ENCODE measurements around the gene ANKRD17. TPM values are rescaled to one million over a fixed set of nuclear protein-coding genes. Genes with fewer than 3 reads are reported as not detected.
"Not testable (repeated sequence)": the region's sequence is repeated elsewhere in the genome, so short reads cannot be mapped to it uniquely, and the experiment has no call there.

Gene ANKRD17
- total RNA-seq, 1 donor from 2014 or later = 23.9 TPM

GRCh38 chr4:73208376-73208775, 50.2 kb downstream of the ANKRD17 start:
- DNase-seq (ENCODE audit: low spot score) (no peak), ATAC-seq (no peak)

GRCh38 chr4:73206236-73206635, 52.4 kb downstream of the ANKRD17 start:
- no peak for ATAC-seq
- no peak for DNase-seq (ENCODE audit: low spot score)

- no peak for DNase-seq (ENCODE audit: low spot score)
- no peak for ATAC-seq
Observed at GRCh38 chr4:73205482-73205881, 53.1 kb downstream of the ANKRD17 start.

- DNase-seq (ENCODE audit: low spot score); ATAC-seq: not testable (repeated sequence)
Observed at GRCh38 chr4:73203976-73204375, 54.6 kb downstream of the ANKRD17 start.

GRCh38 chr4:73197220-73197619, 61.4 kb downstream of the ANKRD17 start:
- DNase-seq (ENCODE audit: low spot score) (no peak), ATAC-seq (no peak)

- DNase-seq (ENCODE audit: low spot score) = no peak
- no peak for ATAC-seq
Observed at GRCh38 chr4:73194064-73194463, 64.5 kb downstream of the ANKRD17 start.

- ATAC-seq (no peak), DNase-seq (ENCODE audit: low spot score) (no peak)
Observed at GRCh38 chr4:73193659-73194058, 64.9 kb downstream of the ANKRD17 start.

GRCh38 chr4:73193155-73193554, 65.4 kb downstream of the ANKRD17 start:
- ATAC-seq (no peak), DNase-seq (ENCODE audit: low spot score) (no peak)

- ATAC-seq = no peak
- no peak for DNase-seq (ENCODE audit: low spot score)
Observed at GRCh38 chr4:73189274-73189810, 69.3 kb downstream of the ANKRD17 start.

- DNase-seq (ENCODE audit: low spot score) (no peak), ATAC-seq (peak; percentile 44)
Observed at GRCh38 chr4:73187325-73187724, 71.3 kb downstream of the ANKRD17 start.

- DNase-seq (ENCODE audit: low spot score) (no peak), ATAC-seq (no peak)
Observed at GRCh38 chr4:73185903-73186302, 72.7 kb downstream of the ANKRD17 start.

GRCh38 chr4:73181231-73181630, 77.4 kb downstream of the ANKRD17 start:
- DNase-seq (ENCODE audit: low spot score) (no peak), ATAC-seq (no peak)

- ATAC-seq (no peak), DNase-seq (ENCODE audit: low spot score) (no peak)
Observed at GRCh38 chr4:73178389-73178788, 80.2 kb downstream of the ANKRD17 start.

GRCh38 chr4:73172161-73172560, 86.4 kb downstream of the ANKRD17 start:
- DNase-seq (ENCODE audit: low spot score) = no peak
- no peak for ATAC-seq

- DNase-seq (ENCODE audit: low spot score) = no peak
Observed at GRCh38 chr4:73170518-73171198, 87.9 kb downstream of the ANKRD17 start.

GRCh38 chr4:73166212-73166611, 92.4 kb downstream of the ANKRD17 start:
- ATAC-seq = no peak
- no peak for DNase-seq (ENCODE audit: low spot score)

More at GRCh38 chr4:73170518-73171198, 87.9 kb downstream of the ANKRD17 start:
- peak; percentile 20 for ATAC-seq

GRCh38 chr4:73161527-73162185, 96.9 kb downstream of the ANKRD17 start:
- no peak for ATAC-seq

GRCh38 chr4:73156394-73156793, 102.2 kb downstream of the ANKRD17 start:
- DNase-seq (ENCODE audit: low spot score) (no peak), ATAC-seq (no peak)

More at GRCh38 chr4:73161527-73162185, 96.9 kb downstream of the ANKRD17 start:
- DNase-seq (ENCODE audit: low spot score) = no peak

- ATAC-seq = peak; percentile 51
- DNase-seq (ENCODE audit: low spot score) = no peak
Observed at GRCh38 chr4:73152893-73153292, 105.7 kb downstream of the ANKRD17 start.

- DNase-seq (ENCODE audit: low spot score) (no peak), ATAC-seq (no peak)
Observed at GRCh38 chr4:73142995-73143547, 115.5 kb downstream of the ANKRD17 start.

GRCh38 chr4:73139991-73140390, 118.6 kb downstream of the ANKRD17 start:
- DNase-seq (ENCODE audit: low spot score) = no peak
- no peak for ATAC-seq

GRCh38 chr4:73139245-73139644, 119.4 kb downstream of the ANKRD17 start:
- DNase-seq (ENCODE audit: low spot score) (no peak), ATAC-seq (no peak)

All from left lobe of liver (tissue), 2 donors.